Fibroblast of skin of abdomen (primary cell): ENCODE results near the gene NDUFA5.
"Not testable (repeated sequence)": the region's sequence is repeated elsewhere in the genome, so short reads cannot be mapped to it uniquely, and the experiment has no call there.

ENCODE experiments used
- DNase-seq: peaks from one replicate; pipeline ENCODE4 v3.0.0-alpha.2; 2013

NDUFA5 gene

DNA sequence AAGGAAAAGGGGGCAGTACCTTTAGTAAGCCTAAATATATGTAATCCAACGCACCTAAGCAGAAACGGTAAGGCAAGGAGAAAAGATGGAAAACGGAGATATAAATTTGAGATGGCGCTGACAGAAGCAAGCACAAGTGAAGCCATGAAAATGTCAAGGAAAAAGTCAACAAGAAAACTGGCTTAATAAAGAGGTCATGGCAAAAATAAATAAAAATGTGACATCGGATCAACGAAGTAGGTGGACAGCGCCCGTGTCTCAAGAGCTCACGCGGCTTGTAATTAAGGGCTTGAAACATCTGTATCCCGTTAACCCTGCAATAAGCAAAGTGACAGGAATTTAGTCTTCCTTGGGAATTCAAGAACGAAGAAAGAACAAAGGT is 611 bp downstream of the NDUFA5 start:
- DNase-seq: no peak

DNA sequence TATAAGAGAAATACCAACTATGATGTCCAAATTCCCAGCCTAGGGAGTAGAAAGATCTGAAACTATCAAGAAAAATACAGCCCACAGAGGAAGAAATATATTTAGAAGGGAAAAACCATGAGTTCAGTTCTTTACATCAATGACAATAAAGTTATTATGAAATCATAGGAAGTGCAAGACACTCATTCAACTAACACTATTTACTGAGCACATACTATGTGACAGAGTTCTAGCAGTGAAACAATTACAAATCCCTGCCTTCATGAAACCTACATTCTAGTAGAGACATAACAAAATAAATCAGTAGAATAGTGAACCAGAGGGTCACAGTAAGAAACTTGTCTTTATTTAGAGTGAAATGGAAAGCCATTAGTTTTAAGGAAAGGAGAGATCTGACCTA is 2.1 kb downstream of the NDUFA5 start:
- no peak for DNase-seq

DNA sequence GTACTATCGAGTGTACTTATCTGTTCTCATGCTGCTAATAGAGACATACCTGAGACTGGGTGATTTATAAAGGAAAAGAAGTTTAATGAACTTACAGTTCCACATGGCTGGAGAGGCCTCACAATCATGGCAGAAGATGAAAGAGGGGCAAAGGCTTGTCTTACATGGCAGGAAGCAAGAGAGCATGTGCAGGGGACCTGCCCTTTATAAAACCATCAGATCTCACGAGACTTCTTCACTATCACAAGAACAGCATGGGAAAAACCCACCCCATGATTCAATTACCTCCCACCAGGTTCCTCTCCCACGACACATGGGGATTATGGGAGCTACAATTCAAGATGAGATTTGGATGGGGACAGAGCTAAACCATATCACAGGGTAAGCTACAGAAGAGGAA is 4.5 kb downstream of the NDUFA5 start:
- no peak for DNase-seq

DNA sequence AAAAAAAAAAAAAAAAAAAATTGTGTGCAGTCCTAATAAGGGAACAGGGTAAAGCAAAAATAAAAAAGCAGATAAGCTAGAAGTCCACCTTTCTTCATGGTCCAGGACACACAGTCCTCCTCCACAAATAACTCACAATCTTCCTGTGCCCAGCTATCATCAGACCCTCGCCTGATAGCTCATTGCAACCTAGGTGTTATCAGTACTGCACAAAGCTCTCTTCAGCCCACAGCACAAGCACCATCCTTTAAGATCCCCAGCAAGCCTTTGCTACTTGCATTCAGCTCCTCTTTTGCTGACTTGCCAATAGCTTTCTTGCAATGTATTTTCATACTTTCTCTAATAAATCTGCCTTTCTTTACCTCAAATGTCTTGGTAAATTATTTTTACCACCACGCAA is 5.0 kb downstream of the NDUFA5 start:
- DNase-seq: no peak

DNA sequence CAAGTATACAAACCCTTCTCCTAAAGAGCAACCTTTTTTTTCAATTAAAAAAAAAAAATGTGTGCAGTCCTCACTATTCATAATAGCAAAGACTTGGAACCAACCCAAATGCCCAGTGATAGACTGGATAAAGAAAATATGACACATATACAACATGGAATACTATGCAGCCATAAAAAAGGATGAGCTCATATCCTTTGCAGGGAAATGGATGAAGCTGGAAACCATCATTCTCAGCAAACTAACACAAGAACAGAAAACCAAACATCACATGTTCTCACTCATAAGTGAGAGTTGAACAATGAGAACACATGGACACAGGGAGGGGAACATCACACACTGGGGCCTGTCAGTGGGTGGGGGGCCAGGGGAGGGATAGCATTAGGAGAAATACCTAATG is 5.5 kb downstream of the NDUFA5 start:
- not testable (repeated sequence) for DNase-seq

DNA sequence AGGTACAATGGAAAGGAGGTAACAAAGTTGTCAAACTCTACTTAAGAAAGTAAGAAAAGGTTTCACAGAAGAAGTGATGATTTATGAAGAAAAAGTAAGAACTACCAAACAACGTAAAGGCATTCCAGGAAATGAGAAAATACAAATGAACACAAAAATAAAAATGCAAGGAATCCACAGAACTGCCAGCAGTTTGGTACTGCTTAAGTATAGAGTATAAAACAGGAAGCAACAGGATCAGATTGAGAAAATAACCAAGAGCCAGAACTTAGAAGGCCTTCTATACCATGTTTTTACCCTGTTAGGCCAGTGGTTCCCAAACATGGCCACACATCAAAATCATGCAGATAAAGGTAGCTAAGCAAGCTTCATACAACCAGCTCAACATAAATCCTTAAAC is 9.2 kb downstream of the NDUFA5 start:
- peak; percentile 17 for DNase-seq

DNA sequence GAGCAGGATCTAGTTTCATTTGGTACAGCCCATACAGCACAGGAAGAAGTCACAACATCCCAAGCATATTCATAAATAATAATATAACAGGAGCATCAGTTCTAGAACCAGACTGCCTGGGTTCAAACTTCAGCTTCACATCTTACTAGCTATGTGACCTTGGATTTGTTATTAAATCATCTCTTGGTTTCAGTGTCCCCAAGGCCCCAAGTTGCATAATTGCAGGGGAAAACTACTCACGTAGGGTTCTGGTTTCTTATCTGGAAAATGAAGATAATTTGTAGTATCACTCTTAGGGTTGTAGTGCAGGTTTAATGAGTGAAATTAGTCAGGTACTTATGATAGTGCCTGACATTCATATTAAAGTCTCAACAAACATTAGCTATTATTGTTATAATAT is 17.7 kb downstream of the NDUFA5 start:
- no peak for DNase-seq

DNA sequence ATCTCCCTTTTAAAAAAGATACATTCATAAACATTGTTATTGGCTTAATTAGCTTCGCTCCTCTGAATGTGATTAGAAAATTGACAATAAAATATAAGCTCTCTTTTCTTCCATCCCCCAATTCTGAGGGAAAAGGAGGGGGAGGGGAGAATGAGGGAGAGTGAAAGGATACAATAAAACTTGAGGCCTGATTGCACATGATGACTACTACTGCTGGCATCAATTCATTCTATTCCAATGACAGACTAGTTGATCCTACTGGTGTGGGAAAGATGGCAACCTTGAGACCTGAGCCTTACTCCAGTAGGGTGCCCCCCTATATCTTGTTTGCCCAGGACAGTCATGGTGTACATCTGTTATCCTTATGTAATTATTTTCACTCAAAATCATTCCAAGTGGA is 18.7 kb downstream of the NDUFA5 start:
- peak; percentile 8 for DNase-seq

DNA sequence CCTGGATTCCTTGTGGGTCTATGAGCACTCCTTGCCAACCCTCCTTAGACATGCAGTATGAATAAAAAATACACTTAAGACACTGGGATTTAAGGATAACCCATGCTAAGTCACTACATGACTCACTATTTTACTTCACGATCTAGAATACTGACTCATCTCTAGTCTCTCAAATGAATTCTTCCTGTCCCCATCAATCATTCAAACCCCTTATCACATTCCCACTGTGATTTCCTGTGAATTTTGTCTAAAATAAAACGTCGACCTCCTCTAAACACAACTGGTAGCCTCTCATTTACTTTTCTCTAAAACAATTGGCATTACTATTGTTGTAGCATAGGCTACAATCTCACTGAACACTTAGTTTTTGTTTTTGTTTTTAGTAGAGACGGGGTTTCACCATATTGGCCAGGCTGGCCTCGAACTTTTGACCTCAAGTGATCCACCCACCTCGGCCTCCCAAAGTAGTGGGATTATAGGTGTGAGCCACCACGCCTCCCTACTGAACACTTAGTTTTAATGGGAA is 19.4 kb downstream of the NDUFA5 start:
- DNase-seq: peak; percentile 84

DNA sequence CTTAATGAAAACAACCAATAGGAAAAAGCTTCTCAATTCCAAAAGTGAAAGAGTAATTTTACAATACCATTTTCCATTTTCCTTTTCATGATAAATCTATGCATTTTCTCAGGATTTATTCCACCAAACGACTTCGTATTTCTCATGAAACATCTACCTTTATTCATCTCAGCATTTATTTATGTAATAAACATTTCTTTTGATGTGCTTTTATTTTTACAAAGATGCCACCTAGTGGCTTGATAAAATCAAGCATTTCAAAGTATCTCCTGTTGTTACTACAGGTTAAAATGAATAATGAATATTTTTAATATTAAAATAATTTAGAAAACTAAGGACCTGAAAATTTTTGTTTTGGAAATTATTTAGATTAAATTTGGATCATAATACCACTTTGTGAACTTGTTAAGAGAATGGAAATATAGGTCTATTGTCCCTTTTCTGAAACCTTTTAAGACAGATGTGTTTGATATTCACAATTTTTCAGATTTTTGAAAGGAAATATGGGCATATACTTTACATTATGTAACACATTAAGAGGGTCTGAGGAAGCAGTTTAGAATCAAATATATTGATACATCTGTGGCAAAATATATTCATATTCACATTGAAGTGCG is 20.5 kb downstream of the NDUFA5 start:
- DNase-seq: peak; percentile 5

DNA sequence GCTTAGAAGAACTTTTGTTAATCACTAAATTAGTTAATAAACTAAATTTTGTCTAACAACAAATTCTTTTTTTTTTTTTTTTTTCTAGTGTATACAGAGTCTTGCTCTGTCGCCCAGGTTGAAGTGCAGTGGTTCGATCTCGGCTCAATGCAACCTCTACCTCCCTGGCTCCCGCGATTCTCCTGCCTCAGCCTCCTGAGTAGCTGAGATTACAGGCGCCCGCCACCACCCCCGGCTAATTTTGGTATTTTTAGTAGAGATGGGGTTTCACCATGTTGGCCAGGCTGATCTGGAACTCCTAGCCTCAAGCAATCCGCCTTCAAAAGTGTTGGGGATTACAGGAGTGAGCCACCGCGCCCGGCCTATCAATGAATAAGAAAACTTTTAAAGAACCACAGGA is 22.1 kb downstream of the NDUFA5 start:
- DNase-seq: no peak

DNA sequence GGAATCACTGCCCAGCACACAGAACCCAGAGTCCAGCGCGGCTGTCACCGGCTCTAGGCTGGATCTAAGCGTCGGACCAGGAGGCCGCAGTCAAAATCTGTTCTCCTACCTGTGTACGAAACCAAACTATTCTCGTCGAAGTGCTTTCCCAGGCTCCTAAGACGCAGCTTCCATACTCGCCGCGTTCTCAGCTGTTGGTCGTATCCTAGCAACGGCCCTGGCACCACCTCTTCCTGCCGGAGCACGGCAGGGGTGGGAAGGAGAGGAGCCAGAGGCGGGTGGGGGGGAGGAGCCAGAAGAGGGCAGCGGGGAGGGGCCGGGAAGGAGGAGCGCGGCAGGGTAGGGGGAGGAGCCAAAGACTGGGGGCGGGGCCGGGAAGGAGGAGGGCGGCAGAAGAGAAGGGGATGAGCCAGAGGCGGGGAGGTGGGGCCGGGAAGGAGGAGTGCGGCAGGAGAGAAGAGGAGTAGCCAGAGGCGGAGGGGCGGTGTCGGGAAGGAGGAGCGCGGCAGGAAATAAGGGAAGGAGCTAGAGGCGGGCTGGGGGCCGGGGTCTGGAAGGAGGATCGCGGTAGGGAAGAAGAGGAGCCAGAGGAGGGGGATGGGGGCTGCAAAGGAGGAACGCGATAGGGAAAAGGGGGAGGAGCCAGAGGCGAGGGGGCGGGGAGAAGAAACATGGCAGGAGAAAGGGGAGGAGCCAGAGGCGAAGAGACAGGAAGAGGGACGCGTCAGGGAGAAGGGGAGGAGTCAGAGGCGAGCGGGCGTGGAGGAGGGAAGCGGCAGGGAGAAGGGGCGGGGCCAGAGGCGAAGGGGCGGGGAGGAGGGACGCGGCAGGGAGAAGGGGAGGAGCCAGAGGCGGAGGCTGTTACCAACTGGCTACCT is 23.0 kb downstream of the NDUFA5 start, which contains the start of gene IQUB:
Gene IQUB (minus strand): TSS at position 213 of the 878 bp plus-strand sequence. CDS start 22,255 bp downstream, outside the sequence.
- peak; percentile 97 for DNase-seq

DNA sequence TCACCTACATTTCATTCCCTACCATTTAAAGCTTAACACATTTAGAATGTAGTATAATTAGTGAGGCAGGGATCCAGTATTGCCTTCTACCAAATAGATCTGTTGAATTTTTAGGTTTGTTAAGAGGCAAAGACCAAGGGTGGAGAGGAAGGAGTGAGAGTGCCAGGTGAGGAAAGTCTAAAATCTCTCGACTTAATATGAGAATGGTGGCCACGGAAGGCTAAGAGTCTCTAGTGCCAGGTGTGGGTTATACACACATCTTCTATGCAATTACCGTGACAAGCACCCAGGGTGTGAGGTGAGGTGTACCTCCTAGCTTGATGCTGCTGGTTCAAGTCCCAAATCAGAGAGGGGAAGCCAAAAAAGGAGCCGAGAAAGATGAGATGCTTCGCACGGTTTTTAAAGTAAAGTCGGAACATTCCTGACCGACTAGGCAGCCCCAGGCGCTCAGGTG is 23.7 kb downstream of the NDUFA5 start:
- no peak for DNase-seq

DNA sequence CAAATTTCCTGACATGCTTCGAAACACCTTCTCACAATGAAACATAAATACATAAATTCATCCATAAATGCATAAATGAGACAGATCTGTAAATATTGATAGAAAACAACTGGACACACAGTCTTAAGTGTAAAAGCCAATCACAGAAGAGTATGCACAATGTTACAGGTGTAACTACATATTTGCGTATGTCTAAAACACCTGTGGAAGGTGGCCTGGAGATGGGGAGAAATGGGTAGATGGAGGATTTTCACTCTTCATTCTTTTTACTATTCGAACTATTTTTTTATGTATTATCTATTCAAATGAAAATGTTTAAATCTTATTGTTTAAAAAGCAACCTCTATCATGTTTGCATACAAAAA is 24.1 kb downstream of the NDUFA5 start:
- DNase-seq: no peak

DNA sequence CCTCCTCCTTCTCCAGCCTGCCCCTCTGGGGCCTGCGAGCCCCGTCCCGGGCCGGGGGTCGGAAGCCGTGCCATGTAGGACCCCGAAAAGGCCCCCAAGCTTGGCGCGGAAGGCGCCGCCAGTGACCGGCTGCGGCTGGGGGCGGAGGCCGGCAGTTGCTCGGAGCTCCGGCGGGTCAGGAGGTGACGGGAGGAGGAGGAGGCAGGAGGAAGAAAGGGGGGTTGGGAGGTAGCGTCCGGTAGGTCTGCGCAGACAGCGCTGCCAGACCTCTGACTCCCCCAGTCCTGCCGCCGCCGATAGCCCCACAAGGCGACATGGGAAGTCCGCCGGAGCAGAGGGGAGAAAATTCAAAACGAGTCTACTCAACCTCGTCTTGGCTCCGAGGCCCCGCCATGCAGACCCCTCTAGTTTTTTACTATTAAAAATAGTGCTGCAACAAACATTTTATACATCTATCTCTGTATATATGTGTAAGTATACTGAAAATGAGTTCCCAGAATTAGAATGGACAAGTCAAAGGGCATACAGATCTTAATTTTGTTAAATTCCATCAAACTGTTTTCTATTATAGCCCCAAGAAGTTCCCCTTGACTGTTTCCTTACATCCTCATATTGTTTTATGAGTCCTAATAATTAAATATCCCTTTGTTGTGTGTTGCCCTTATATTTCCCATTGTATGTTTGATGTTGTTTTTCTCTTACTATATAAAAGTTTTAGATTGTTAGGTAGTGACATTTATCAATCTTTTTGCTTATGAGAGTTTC is 24.6 kb downstream of the NDUFA5 start:
- not testable (repeated sequence) for DNase-seq

DNA sequence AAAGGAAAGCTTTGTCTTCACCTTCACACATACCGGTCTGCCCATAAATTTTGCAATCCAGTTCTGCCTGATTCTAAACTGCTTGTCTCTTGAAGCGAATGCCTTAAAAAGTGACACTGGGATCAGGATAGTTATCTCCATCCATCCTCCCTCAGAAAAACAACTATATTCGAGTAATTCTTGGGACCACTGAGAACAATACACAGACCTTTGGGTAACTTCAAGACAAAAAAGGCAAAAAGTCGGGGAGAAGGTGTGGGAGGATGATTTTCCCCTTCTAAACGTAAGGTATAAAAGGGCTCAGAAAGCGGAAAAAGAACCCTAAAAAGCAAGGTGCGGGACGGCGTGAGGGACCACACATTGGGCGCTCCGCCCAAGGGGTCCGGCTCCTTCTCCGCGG is 25.3 kb downstream of the NDUFA5 start:
- DNase-seq: not testable (repeated sequence)

DNA sequence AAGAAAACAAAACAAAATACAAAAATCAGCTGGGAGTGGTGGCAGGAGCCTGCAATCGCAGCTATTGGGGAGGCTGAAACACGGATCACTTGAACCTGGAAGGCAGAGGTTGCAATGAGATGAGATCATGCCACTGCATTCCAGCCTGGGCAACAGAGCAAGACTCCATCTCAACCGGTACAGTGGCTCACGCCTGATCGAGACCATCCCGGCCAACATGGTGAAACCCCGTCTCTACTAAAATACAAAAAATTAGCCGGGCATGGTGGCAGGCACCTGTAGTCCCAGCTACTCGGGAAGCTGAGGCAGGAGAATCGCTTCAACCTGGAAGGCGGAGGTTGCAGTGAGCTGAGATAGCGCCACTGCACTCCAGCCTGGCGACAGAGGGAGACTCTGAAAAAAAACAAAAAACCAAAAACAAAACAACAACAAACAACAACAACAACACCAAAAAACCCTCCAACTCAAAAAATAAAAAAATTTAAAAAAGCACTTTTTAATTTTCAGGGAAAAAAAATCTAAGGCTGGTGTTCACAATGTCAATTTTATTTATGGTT is 27.5 kb downstream of the NDUFA5 start:
- DNase-seq: not testable (repeated sequence)

DNA sequence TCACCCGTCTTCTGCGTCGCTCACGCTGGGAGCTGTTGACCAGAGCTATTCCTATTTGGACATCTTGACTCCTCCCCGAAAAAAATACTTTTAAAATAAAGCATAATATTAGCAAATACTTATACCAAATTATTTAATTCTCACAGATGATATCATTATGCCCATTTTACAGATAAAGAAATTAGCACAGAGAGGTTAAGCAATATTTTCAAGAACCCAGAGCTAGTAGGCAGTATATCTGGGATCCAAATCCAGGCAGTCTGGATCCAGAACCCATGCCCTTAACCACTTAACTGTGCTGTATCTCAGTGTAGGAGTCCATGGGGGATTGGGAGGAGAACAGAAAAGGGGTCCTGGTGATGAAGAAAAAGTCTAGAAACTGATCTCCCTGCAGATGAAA is 29.4 kb downstream of the NDUFA5 start:
- DNase-seq: no peak

DNA sequence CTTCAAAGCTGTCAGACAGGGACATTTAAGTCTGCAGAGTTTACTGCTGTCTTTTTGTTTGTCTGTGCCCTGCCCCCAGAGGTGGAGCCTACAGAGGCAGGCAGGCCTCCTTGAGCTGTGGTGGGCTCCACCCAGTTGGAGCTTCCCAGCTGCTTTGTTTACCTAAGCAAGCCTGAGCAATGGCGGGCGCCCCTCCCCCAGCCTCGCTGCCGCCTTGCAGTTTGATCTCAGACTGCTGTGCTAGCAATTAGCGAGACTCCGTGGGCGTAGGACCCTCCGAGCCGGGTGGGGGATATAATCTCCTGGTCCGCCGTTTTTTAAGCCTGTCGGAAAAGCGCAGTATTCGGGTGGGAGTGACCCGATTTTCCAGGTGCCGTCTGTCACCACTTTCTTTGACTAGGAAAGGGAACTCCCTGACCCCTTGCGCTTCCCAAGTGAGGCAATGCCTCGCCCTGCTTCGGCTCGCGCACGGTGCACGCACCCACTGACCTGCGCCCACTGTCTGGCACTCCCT is 29.8 kb downstream of the NDUFA5 start:
- not testable (repeated sequence) for DNase-seq

DNA sequence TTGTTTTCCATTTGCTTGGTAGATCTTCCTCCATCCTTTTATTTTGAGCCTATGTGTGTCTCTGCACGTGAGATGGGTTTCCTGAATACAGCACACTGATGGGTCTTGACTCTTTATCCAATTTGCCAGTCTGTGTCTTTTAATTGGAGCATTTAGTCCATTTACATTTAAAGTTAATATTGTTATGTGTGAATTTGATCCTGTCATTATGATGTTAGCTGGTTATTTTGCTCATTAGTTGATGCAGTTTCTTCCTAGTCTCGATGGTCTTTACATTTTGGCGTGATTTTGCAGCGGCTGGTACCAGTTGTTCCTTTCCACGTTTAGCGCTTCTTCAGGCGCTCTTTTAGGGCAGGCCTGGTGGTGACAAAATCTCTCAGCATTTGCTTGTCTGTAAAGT is 31.1 kb downstream of the NDUFA5 start:
- not testable (repeated sequence) for DNase-seq

DNA sequence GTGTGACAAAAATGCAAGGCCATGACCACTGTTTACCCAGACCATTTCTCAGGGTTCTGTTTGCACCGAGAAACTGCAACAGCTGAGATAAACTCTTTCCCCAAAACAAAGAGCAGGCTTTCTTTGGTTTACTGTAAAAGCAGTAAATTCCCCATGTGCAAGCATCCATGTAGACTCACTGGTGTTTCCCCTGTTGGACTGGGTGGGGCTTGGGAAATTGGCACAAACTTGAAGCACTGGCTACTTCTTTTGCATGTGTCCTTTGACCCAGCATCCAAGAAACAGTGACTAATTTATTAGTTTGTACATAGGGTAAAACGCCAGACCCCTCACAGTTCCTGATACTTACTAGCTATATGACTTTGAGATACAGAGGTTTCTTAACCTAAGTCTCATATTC is 35.6 kb downstream of the NDUFA5 start:
- no peak for DNase-seq

DNA sequence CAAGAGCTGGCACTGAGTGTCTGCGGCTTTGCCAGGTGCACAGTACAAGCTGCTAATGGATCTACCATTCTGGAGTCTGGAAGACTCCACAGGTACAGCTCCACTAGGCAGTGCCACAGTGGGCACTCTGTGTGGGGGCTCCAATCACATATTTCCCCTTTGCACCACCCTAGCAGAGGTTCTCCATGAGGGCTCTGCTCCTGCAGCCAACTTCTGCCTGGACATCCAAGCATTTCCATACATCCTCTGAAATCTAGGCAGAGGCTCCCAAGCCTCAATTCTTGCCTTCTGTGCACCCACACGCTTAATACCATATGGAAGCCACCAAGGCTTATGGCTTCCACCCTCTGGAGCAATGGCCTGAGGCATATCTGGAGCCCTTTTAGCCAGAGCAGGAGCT is 52.4 kb downstream of the NDUFA5 start:
- no peak for DNase-seq

DNA sequence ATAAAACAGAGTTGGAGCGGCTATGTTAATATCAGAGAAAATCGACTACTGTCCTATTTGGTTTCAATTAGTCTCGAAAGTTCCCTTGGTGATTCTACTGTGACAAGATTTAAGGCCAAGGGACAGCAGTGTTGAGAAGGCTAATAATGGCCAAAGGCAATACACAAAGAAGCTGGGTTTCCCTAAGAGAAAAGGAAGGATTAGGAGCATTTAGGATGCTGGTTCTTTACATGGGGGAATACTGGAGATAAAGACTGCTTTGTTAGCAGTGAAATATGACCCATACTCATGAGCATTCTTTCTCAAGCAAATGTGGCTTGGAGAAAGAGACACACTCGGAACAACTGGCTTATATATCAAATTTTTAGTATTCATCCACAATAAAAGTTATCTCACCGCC is 55.4 kb downstream of the NDUFA5 start:
- no peak for DNase-seq
